Measurements from ENCODE around the gene SP100.

The SP100 gene

DNA sequence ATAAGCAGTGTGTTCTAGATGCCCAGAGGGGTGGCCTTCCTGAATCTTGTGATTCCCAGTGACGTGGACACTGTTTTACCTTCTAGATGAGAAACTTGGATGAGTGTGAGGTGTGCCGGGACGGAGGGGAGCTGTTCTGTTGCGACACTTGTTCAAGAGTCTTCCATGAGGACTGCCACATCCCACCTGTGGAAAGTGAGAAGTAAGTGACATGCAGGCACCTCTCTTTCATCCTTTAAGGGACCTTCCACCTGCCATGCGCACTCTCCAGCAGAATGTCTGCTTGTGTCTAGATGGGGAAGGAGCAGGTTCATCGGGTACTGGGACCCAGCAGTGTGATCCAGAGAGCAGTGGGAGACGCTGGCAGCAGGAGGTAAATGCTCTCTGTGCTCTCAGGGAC lies 16.0 kb upstream of the SP100 start:
- peaks cover 0 to 27% of the 10 kb centered on the region in 2 experiments; a peak in 1 of 3 replicates for H3K36me3 ChIP-seq (ENCODE audit: control insufficient read depth in 2 of 2, insufficient read depth in 1 of 2, low read length in 2 of 2)
- ChIA-PET CTCF (interaction anchor here (0.6 kb wide), 1 partner anchor 104 kb away, joined by 3 read pairs; no protein-coding TSS in a partner anchor), POLR2A (no interaction called here)
- no peak for TF ChIP-seq KLF16 (tag by site-specific recombination; IDR thresholded peaks at IDR 0.05)
- TF ChIP-seq ZNF830 (tag by site-specific recombination; IDR thresholded peaks at IDR 0.05; ENCODE audit: low read depth), result no peak
- no peak for TF ChIP-seq ZNF426 (tag by site-specific recombination; IDR thresholded peaks at IDR 0.05)
- no peak for TF ChIP-seq ZNF292 (tag by site-specific recombination; IDR thresholded peaks at IDR 0.05; ENCODE audit: borderline replicate concordance, low read depth)
- no peak for TF ChIP-seq ZFHX2 (tag by site-specific recombination; conservative IDR thresholded peaks at IDR 0.05)
- no peak for TF ChIP-seq ZNF19 (tag by site-specific recombination; IDR thresholded peaks at IDR 0.05; ENCODE audit: low read depth)
- TF ChIP-seq ZNF48 (tag by site-specific recombination; IDR thresholded peaks at IDR 0.05), result no peak
- no peak for TF ChIP-seq ZNF302 (tag by site-specific recombination; IDR thresholded peaks at IDR 0.05; ENCODE audit: low read depth)
- no peak for TF ChIP-seq ZNF132 (tag by site-specific recombination; IDR thresholded peaks at IDR 0.05; ENCODE audit: borderline replicate concordance)
- TF ChIP-seq ZNF311 (tag by site-specific recombination; IDR thresholded peaks at IDR 0.05; ENCODE audit: borderline replicate concordance), result no peak
- no peak for TF ChIP-seq TSHZ1 (tag by site-specific recombination; IDR thresholded peaks at IDR 0.05; ENCODE audit: borderline replicate concordance)
- TF ChIP-seq, protein P1, sequence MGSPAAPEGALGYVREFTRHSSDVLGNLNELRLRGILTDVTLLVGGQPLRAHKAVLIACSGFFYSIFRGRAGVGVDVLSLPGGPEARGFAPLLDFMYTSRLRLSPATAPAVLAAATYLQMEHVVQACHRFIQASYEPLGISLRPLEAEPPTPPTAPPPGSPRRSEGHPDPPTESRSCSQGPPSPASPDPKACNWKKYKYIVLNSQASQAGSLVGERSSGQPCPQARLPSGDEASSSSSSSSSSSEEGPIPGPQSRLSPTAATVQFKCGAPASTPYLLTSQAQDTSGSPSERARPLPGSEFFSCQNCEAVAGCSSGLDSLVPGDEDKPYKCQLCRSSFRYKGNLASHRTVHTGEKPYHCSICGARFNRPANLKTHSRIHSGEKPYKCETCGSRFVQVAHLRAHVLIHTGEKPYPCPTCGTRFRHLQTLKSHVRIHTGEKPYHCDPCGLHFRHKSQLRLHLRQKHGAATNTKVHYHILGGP (tag by site-specific recombination; IDR thresholded peaks at IDR 0.05), result no peak
- no peak for TF ChIP-seq ZBTB26 (tag by site-specific recombination; optimal IDR thresholded peaks at IDR 0.05)
- TF ChIP-seq, protein P2, sequence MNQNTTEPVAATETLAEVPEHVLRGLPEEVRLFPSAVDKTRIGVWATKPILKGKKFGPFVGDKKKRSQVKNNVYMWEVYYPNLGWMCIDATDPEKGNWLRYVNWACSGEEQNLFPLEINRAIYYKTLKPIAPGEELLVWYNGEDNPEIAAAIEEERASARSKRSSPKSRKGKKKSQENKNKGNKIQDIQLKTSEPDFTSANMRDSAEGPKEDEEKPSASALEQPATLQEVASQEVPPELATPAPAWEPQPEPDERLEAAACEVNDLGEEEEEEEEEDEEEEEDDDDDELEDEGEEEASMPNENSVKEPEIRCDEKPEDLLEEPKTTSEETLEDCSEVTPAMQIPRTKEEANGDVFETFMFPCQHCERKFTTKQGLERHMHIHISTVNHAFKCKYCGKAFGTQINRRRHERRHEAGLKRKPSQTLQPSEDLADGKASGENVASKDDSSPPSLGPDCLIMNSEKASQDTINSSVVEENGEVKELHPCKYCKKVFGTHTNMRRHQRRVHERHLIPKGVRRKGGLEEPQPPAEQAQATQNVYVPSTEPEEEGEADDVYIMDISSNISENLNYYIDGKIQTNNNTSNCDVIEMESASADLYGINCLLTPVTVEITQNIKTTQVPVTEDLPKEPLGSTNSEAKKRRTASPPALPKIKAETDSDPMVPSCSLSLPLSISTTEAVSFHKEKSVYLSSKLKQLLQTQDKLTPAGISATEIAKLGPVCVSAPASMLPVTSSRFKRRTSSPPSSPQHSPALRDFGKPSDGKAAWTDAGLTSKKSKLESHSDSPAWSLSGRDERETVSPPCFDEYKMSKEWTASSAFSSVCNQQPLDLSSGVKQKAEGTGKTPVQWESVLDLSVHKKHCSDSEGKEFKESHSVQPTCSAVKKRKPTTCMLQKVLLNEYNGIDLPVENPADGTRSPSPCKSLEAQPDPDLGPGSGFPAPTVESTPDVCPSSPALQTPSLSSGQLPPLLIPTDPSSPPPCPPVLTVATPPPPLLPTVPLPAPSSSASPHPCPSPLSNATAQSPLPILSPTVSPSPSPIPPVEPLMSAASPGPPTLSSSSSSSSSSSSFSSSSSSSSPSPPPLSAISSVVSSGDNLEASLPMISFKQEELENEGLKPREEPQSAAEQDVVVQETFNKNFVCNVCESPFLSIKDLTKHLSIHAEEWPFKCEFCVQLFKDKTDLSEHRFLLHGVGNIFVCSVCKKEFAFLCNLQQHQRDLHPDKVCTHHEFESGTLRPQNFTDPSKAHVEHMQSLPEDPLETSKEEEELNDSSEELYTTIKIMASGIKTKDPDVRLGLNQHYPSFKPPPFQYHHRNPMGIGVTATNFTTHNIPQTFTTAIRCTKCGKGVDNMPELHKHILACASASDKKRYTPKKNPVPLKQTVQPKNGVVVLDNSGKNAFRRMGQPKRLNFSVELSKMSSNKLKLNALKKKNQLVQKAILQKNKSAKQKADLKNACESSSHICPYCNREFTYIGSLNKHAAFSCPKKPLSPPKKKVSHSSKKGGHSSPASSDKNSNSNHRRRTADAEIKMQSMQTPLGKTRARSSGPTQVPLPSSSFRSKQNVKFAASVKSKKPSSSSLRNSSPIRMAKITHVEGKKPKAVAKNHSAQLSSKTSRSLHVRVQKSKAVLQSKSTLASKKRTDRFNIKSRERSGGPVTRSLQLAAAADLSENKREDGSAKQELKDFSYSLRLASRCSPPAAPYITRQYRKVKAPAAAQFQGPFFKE (tag by site-specific recombination; IDR thresholded peaks at IDR 0.05; ENCODE audit: borderline replicate concordance), result no peak
- H3K4me1 ChIP-seq (ENCODE audit: control insufficient read depth, insufficient read depth, low read length), result no peaks in the 10 kb centered on the region
- H3K9me3 ChIP-seq (ENCODE audit: control insufficient read depth, insufficient read depth, low read depth, low read length), result no peaks in the 10 kb centered on the region
- H3K4me3 ChIP-seq (ENCODE audit: low read depth, low read length), result no peak overlapping the region
- no peak overlapping the region for H3K27ac ChIP-seq (ENCODE audit: extremely low read depth, low read depth, low read length)

Measured in HEK293 (cell line).